Thymus (tissue), 11 donors: Measurements from ENCODE around the gene IGSF8. TPM values are rescaled to one million over a fixed set of nuclear protein-coding genes. Genes with fewer than 3 reads are reported as not detected.
"Not testable (repeated sequence)": the region's sequence is repeated elsewhere in the genome, so short reads cannot be mapped to it uniquely, and the experiment has no call there.

ENCODE experiments used
- DNase-seq, 9 donors: peaks; one replicate each; pipeline ENCODE4 v3.0.0-alpha.2; 2013; ENCODE audit warnings: low spot score in 9 of 9, low read depth in 6 of 9, missing footprints in 1 of 9
- H3K27ac ChIP-seq, 2 donors: one replicate each; pipeline ENCODE4 v1.5.1; 2013; ENCODE audit warnings: control low read depth in 1 of 2, low read depth in 1 of 2, low read length in 1 of 2, mild to moderate bottlenecking in 1 of 2, moderate library complexity in 1 of 2
- H3K27me3 ChIP-seq, 2 donors: one replicate each; pipeline ENCODE4 v1.5.1; 2013; ENCODE audit warnings: low read length in 1 of 2; ENCODE audit not compliant: control insufficient read depth in 2 of 2, insufficient read depth in 1 of 2
- H3K36me3 ChIP-seq, 2 donors: one replicate each; pipeline ENCODE4 v1.5.1; 2013; ENCODE audit warnings: low read length in 1 of 2, mild to moderate bottlenecking in 1 of 2, moderate library complexity in 1 of 2; ENCODE audit not compliant: control insufficient read depth in 2 of 2, insufficient read depth in 2 of 2
- H3K4me1 ChIP-seq, 2 donors: one replicate each; pipeline ENCODE4 v1.5.1; 2013; ENCODE audit warnings: low read length in 2 of 2; ENCODE audit not compliant: control insufficient read depth in 2 of 2, insufficient read depth in 2 of 2
- H3K4me3 ChIP-seq, 2 donors: one replicate each; pipeline ENCODE4 v1.5.1; 2013; ENCODE audit warnings: low read length in 2 of 2, control low read depth in 1 of 2, mild to moderate bottlenecking in 1 of 2
- H3K9me3 ChIP-seq, 2 donors: one replicate each; pipeline ENCODE4 v1.5.1; 2013; ENCODE audit warnings: low read length in 1 of 2, mild to moderate bottlenecking in 1 of 2; ENCODE audit not compliant: control insufficient read depth in 2 of 2, insufficient read depth in 1 of 2
- WGBS: extraction: QIAGEN DNeasy Blood & Tissue Kit; methylation state at CpG from one replicate; pipeline ENCODE4 v1.1.7; 2013; 5-methylcytosine and 5-hydroxymethylcytosine counted together
- polyA plus RNA-seq: library from polyadenylated mRNA; stranded (reverse); fragments of 200-250 nt; gene quantifications from one replicate; pipeline ENCODE4 v1.2.3, GENCODE V29; 2013
- total RNA-seq: library from RNA; stranded (reverse); fragments of 120-200 nt; gene quantifications from one replicate; pipeline ENCODE4 v1.2.4, GENCODE V29; 2013
- donor health status: healthy.

Gene IGSF8
- total and polyA plus RNA-seq, 2 donors, result 15.6 to 22.3 TPM

DNA sequence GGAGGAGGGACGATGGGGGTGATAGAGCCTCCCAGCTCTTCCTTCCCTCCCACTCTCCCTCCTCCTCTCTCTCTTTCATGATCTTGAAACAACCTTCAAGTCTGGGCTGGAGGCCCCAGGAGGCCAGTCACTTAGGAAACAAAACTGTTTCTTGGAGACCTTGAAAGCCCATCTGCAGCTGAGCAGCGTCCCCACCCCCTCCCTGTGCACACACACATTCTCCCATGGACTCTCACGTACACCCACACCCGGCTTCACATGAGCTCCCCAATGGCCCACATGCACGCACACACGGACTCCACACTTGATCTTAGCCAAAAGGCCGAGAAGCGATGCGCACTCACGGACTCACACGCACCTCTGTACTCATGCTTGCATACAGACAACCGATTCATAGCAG, 13.9 kb upstream of the IGSF8 start:
- no peak overlapping the region for H3K4me3 ChIP-seq
- H3K4me1 ChIP-seq, result no peaks in the 10 kb centered on the region
- WGBS, result 95% methylated on average over 12 of the region's 12 CpGs
- H3K27ac ChIP-seq, result no peak overlapping the region
- DNase-seq, result no peak
- no peaks in the 10 kb centered on the region for H3K36me3 ChIP-seq
- H3K27me3 ChIP-seq, result peaks cover 0 to 34% of the 10 kb centered on the region in 2 donors
- no peaks in the 10 kb centered on the region for H3K9me3 ChIP-seq

GRCh38 chr1:160111462-160111861, 13.0 kb upstream of the IGSF8 start:
- not testable (repeated sequence) for H3K4me1 ChIP-seq, H3K36me3 ChIP-seq, H3K27ac ChIP-seq, H3K9me3 ChIP-seq, DNase-seq, H3K4me3 ChIP-seq
- H3K27me3 ChIP-seq, result peaks cover 0 to 25% of the 10 kb centered on the region in 2 donors
- 97% methylated on average over 10 of the region's 10 CpGs for WGBS

- 90% methylated on average over 4 of the region's 4 CpGs for WGBS
- DNase-seq, result no peak
- Histone ChIP-seq H3K27ac (no peak overlapping the region), H3K36me3 (no peaks in the 10 kb centered on the region), H3K4me3 (no peak overlapping the region), H3K9me3 (no peaks in the 10 kb centered on the region), H3K4me1 (no peaks in the 10 kb centered on the region), H3K27me3 (peaks cover 0 to 9% of the 10 kb centered on the region in 2 donors)
Measured at GRCh38 chr1:160109686-160110085, 11.3 kb upstream of the IGSF8 start.

GRCh38 chr1:160108888-160109662, 10.7 kb upstream of the IGSF8 start:
- H3K36me3 ChIP-seq, result no peaks in the 10 kb centered on the region
- no peak overlapping the region for H3K27ac ChIP-seq
- H3K27me3 ChIP-seq, result peaks cover 0 to 8% of the 10 kb centered on the region in 2 donors
- no peaks in the 10 kb centered on the region for H3K9me3 ChIP-seq
- WGBS, result 77% methylated on average over 6 of the region's 6 CpGs
- peak in 3 of 9 donors; percentile 28 to 56 (median 33) for DNase-seq
- no peak overlapping the region for H3K4me3 ChIP-seq
- H3K4me1 ChIP-seq, result no peaks in the 10 kb centered on the region

GRCh38 chr1:160107512-160107911, 9.1 kb upstream of the IGSF8 start:
- H3K36me3 ChIP-seq, result no peaks in the 10 kb centered on the region
- no peaks in the 10 kb centered on the region for H3K9me3 ChIP-seq
- DNase-seq, result no peak
- H3K4me3 ChIP-seq, result no peak overlapping the region
- H3K27ac ChIP-seq, result no peak overlapping the region
- no peaks in the 10 kb centered on the region for H3K4me1 ChIP-seq
- WGBS, result 97% methylated on average over 1 of the region's 1 CpG
- peaks cover 0 to 3% of the 10 kb centered on the region in 2 donors for H3K27me3 ChIP-seq

DNA sequence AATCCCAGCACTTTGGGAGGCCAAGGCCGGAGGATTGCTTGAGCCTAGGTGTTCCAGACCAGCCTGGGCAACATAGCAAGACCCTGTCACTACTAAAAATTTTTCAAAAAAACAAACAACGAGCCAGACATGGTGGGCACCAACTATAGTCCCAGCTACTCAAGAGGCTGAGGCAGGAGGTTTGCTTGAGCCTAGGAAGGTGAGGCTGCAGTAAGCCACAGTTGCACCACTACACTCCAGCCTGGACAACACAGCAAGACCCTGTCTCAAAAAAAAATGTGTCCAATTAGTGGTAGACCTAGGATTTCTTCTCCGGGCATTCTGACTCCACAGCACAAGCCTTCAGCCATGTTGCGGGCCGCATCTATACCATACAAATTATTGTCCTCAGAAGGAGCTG, 6.7 kb upstream of the IGSF8 start:
- 96% methylated on average over 5 of the region's 5 CpGs for WGBS
- H3K4me3 ChIP-seq, result no peak overlapping the region
- H3K27ac ChIP-seq, result no peak overlapping the region
- no peak for DNase-seq
- H3K9me3 ChIP-seq, result no peaks in the 10 kb centered on the region
- peaks cover 0 to 3% of the 10 kb centered on the region in 2 donors for H3K27me3 ChIP-seq
- no peaks in the 10 kb centered on the region for H3K36me3 ChIP-seq
- peaks cover 4 to 10% of the 10 kb centered on the region in 2 donors for H3K4me1 ChIP-seq

- WGBS, result 78% methylated on average over 3 of the region's 3 CpGs
- Histone ChIP-seq H3K36me3 (no peaks in the 10 kb centered on the region), H3K4me3 (no peak overlapping the region), H3K27ac (no peak overlapping the region), H3K9me3 (no peaks in the 10 kb centered on the region), H3K4me1 (peaks cover 4 to 10% of the 10 kb centered on the region in 2 donors), H3K27me3 (no peaks in the 10 kb centered on the region)
- no peak for DNase-seq
Measured at GRCh38 chr1:160104486-160104885, 6.1 kb upstream of the IGSF8 start.

GRCh38 chr1:160103658-160104408, 5.4 kb upstream of the IGSF8 start:
- H3K27me3 ChIP-seq, result no peaks in the 10 kb centered on the region

More at GRCh38 chr1:160103658-160104408, 5.4 kb upstream of the IGSF8 start:
- Histone ChIP-seq H3K27ac (no peak overlapping the region), H3K36me3 (no peaks in the 10 kb centered on the region), H3K4me3 (no peak overlapping the region), H3K4me1 (peaks cover 4 to 15% of the 10 kb centered on the region in 2 donors), H3K9me3 (no peaks in the 10 kb centered on the region)
- 93% methylated on average over 6 of the region's 6 CpGs for WGBS
- DNase-seq, result no peak
